GM12891 (cell line): ENCODE data around the gene THTPA.

Experiments
- PAX5 ChIP-seq: IDR thresholded peaks from 2 replicates; pipeline ENCODE4 v1.6.1; 2011; ENCODE audit warnings: low read length, moderate library complexity, mild to moderate bottlenecking; ENCODE audit not compliant: insufficient read depth, severe bottlenecking
- POLR2A ChIP-seq: IDR thresholded peaks from 2 replicates; pipeline ENCODE4 v1.6.1; 2011; ENCODE audit warnings: low read depth, low read length, control low read depth
- POLR2AphosphoS5 ChIP-seq: IDR thresholded peaks from 2 replicates; pipeline ENCODE4 v1.6.1; 2011; ENCODE audit warnings: low read depth, low read length, control low read depth
- POU2F2 ChIP-seq: IDR thresholded peaks from 2 replicates; pipeline ENCODE4 v1.6.1; 2011; ENCODE audit warnings: low read depth, mild to moderate bottlenecking, control low read depth, low read length, moderate library complexity
- SPI1 ChIP-seq: IDR thresholded peaks from 2 replicates; pipeline ENCODE4 v1.6.1; 2011; ENCODE audit warnings: low read depth, low read length, control low read depth
- TAF1 ChIP-seq: IDR thresholded peaks from 2 replicates; pipeline ENCODE4 v1.6.1; 2011; ENCODE audit warnings: low read depth, low read length, control low read depth

GRCh38 chr14:23548351-23549318 is 7.4 kb upstream of the THTPA start:
- TF ChIP-seq POLR2AphosphoS5 (no peak), SPI1 (no peak), POLR2A (no peak), TAF1 (no peak), POU2F2 (no peak), PAX5 (no peak)
